ENCODE data around the gene HMX1. TPM values are rescaled to one million over a fixed set of nuclear protein-coding genes. Genes with fewer than 3 reads are reported as not detected.

Gene HMX1
- total and polyA plus RNA-seq, 2 experiments from 2014 or later, result 0.69 TPM; not detected in 1

DNA sequence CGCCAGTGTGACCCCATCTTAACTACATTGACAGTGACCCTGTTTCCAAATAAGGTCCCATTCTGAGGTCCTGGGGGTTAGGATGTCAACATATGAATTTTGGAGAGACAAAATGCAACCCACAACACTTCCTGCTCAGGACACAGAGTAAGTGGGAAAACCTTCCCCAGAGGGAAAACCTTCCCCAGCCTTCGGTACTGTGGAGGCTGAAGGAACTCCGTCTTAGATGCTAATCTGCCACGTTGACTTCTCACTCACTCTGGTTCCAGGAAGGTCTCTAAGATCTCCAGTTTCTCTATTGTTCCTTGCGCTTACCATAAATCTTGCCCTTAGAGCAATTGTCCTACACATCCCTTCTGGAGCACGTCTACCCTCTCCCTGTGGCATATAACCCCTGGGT is 29.7 kb upstream of the HMX1 start:
- Mint-ChIP-seq H3K4me1 (peaks cover 18% of the 10 kb centered on the region), H3K4me3 (no peak overlapping the region), H3K36me3 (ENCODE audit: low read depth) (peaks cover 16% of the 10 kb centered on the region), H3K9me3 (peaks cover 44% of the 10 kb centered on the region), H3K27ac (no peak overlapping the region), H3K27me3 (ENCODE audit: insufficient read depth, low read depth, poor library complexity) (peaks cover 24% of the 10 kb centered on the region)
- Histone ChIP-seq H2AFZ (no peak overlapping the region), H3K27me3 (ENCODE audit: insufficient read depth) (peaks cover 23% of the 10 kb centered on the region), H3K4me3 (no peak overlapping the region), H3K9me2 (ENCODE audit: insufficient read depth) (no peaks in the 10 kb centered on the region), H3K4me1 (ENCODE audit: insufficient read depth) (peaks cover 7% of the 10 kb centered on the region; the same call in 1 of the 2 replicates), H3K4me2 (no peak overlapping the region), H3K36me3 (ENCODE audit: insufficient read depth) (peaks cover 3% of the 10 kb centered on the region; the same call in 1 of the 2 replicates), H3K79me2 (replicated peaks; ENCODE audit: insufficient read depth) (no peaks in the 10 kb centered on the region), H3F3A (replicated peaks; ENCODE audit: low read depth) (no peaks in the 10 kb centered on the region), H3K27ac (ENCODE audit: low read depth) (no peak overlapping the region), H4K20me1 (replicated peaks; ENCODE audit: insufficient read depth) (no peaks in the 10 kb centered on the region)
- DNase-seq (ENCODE audit: low spot score) (no peak), ATAC-seq (no peak)
- TF ChIP-seq, protein P1, sequence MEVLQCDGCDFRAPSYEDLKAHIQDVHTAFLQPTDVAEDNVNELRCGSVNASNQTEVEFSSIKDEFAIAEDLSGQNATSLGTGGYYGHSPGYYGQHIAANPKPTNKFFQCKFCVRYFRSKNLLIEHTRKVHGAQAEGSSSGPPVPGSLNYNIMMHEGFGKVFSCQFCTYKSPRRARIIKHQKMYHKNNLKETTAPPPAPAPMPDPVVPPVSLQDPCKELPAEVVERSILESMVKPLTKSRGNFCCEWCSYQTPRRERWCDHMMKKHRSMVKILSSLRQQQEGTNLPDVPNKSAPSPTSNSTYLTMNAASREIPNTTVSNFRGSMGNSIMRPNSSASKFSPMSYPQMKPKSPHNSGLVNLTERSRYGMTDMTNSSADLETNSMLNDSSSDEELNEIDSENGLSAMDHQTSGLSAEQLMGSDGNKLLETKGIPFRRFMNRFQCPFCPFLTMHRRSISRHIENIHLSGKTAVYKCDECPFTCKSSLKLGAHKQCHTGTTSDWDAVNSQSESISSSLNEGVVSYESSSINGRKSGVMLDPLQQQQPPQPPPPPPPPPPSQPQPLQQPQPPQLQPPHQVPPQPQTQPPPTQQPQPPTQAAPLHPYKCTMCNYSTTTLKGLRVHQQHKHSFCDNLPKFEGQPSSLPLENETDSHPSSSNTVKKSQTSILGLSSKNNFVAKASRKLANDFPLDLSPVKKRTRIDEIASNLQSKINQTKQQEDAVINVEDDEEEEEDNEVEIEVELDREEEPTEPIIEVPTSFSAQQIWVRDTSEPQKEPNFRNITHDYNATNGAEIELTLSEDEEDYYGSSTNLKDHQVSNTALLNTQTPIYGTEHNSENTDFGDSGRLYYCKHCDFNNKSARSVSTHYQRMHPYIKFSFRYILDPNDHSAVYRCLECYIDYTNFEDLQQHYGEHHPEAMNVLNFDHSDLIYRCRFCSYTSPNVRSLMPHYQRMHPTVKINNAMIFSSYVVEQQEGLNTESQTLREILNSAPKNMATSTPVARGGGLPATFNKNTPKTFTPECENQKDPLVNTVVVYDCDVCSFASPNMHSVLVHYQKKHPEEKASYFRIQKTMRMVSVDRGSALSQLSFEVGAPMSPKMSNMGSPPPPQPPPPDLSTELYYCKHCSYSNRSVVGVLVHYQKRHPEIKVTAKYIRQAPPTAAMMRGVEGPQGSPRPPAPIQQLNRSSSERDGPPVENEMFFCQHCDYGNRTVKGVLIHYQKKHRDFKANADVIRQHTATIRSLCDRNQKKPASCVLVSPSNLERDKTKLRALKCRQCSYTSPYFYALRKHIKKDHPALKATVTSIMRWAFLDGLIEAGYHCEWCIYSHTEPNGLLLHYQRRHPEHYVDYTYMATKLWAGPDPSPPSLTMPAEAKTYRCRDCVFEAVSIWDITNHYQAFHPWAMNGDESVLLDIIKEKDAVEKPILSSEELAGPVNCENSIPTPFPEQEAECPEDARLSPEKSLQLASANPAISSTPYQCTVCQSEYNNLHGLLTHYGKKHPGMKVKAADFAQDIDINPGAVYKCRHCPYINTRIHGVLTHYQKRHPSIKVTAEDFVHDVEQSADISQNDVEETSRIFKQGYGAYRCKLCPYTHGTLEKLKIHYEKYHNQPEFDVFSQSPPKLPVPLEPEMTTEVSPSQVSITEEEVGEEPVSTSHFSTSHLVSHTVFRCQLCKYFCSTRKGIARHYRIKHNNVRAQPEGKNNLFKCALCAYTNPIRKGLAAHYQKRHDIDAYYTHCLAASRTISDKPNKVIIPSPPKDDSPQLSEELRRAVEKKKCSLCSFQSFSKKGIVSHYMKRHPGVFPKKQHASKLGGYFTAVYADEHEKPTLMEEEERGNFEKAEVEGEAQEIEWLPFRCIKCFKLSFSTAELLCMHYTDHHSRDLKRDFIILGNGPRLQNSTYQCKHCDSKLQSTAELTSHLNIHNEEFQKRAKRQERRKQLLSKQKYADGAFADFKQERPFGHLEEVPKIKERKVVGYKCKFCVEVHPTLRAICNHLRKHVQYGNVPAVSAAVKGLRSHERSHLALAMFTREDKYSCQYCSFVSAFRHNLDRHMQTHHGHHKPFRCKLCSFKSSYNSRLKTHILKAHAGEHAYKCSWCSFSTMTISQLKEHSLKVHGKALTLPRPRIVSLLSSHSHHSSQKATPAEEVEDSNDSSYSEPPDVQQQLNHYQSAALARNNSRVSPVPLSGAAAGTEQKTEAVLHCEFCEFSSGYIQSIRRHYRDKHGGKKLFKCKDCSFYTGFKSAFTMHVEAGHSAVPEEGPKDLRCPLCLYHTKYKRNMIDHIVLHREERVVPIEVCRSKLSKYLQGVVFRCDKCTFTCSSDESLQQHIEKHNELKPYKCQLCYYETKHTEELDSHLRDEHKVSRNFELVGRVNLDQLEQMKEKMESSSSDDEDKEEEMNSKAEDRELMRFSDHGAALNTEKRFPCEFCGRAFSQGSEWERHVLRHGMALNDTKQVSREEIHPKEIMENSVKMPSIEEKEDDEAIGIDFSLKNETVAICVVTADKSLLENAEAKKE (CRISPR knock-in tag; IDR thresholded peaks at IDR 0.05), result no peak
- TF ChIP-seq STAT1 (IDR thresholded peaks at IDR 0.05; ENCODE audit: unreplicated experiment) (no peak), EZH2 (IDR thresholded peaks at IDR 0.05; ENCODE audit: low read depth, unreplicated experiment) (no peak), ZNF114 (CRISPR knock-in tag; IDR thresholded peaks at IDR 0.05) (no peak), CREB1 (CRISPR knock-in tag; IDR thresholded peaks at IDR 0.05; ENCODE audit: low read depth) (no peak), POLR2AphosphoS5 (IDR thresholded peaks at IDR 0.05; ENCODE audit: low read depth) (no peak), NANOG (IDR thresholded peaks at IDR 0.05; ENCODE audit: borderline replicate concordance) (no peak), JUNB (IDR thresholded peaks at IDR 0.05; ENCODE audit: unreplicated experiment) (no peak), EZH2phosphoT487 (IDR thresholded peaks at IDR 0.05; ENCODE audit: unreplicated experiment) (no peak)
- TF ChIP-seq, protein P2, sequence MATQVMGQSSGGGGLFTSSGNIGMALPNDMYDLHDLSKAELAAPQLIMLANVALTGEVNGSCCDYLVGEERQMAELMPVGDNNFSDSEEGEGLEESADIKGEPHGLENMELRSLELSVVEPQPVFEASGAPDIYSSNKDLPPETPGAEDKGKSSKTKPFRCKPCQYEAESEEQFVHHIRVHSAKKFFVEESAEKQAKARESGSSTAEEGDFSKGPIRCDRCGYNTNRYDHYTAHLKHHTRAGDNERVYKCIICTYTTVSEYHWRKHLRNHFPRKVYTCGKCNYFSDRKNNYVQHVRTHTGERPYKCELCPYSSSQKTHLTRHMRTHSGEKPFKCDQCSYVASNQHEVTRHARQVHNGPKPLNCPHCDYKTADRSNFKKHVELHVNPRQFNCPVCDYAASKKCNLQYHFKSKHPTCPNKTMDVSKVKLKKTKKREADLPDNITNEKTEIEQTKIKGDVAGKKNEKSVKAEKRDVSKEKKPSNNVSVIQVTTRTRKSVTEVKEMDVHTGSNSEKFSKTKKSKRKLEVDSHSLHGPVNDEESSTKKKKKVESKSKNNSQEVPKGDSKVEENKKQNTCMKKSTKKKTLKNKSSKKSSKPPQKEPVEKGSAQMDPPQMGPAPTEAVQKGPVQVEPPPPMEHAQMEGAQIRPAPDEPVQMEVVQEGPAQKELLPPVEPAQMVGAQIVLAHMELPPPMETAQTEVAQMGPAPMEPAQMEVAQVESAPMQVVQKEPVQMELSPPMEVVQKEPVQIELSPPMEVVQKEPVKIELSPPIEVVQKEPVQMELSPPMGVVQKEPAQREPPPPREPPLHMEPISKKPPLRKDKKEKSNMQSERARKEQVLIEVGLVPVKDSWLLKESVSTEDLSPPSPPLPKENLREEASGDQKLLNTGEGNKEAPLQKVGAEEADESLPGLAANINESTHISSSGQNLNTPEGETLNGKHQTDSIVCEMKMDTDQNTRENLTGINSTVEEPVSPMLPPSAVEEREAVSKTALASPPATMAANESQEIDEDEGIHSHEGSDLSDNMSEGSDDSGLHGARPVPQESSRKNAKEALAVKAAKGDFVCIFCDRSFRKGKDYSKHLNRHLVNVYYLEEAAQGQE (IDR thresholded peaks at IDR 0.05; ENCODE audit: unreplicated experiment), result no peak
- TF ChIP-seq, protein P3, sequence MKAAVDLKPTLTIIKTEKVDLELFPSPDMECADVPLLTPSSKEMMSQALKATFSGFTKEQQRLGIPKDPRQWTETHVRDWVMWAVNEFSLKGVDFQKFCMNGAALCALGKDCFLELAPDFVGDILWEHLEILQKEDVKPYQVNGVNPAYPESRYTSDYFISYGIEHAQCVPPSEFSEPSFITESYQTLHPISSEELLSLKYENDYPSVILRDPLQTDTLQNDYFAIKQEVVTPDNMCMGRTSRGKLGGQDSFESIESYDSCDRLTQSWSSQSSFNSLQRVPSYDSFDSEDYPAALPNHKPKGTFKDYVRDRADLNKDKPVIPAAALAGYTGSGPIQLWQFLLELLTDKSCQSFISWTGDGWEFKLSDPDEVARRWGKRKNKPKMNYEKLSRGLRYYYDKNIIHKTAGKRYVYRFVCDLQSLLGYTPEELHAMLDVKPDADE (IDR thresholded peaks at IDR 0.05), result no peak
- TF ChIP-seq, protein P4, sequence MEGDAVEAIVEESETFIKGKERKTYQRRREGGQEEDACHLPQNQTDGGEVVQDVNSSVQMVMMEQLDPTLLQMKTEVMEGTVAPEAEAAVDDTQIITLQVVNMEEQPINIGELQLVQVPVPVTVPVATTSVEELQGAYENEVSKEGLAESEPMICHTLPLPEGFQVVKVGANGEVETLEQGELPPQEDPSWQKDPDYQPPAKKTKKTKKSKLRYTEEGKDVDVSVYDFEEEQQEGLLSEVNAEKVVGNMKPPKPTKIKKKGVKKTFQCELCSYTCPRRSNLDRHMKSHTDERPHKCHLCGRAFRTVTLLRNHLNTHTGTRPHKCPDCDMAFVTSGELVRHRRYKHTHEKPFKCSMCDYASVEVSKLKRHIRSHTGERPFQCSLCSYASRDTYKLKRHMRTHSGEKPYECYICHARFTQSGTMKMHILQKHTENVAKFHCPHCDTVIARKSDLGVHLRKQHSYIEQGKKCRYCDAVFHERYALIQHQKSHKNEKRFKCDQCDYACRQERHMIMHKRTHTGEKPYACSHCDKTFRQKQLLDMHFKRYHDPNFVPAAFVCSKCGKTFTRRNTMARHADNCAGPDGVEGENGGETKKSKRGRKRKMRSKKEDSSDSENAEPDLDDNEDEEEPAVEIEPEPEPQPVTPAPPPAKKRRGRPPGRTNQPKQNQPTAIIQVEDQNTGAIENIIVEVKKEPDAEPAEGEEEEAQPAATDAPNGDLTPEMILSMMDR (conservative IDR thresholded peaks at IDR 0.05; ENCODE audit: low read depth in 2 of 2), result no peak
